Measurements from ENCODE around the gene LCE7A.

The LCE7A gene

GRCh38 chr1:152901631-152902030, 41.8 kb downstream of the LCE7A start:
- Histone ChIP-seq H4K20me1 (ENCODE audit: insufficient read depth) (no peaks in the 10 kb centered on the region), H3K4me1 (ENCODE audit: low read depth, poor library complexity, severe bottlenecking) (no peaks in the 10 kb centered on the region), H2AFZ (ENCODE audit: low read depth) (no peak overlapping the region), H3K27me3 (ENCODE audit: insufficient read depth, low read depth) (no peaks in the 10 kb centered on the region), H3K4me3 (IDR thresholded peaks at IDR 0.05; ENCODE audit: insufficient read depth, low read depth, low read length) (no peak overlapping the region), H3K4me2 (no peak overlapping the region), H3K36me3 (ENCODE audit: insufficient read depth) (no peaks in the 10 kb centered on the region), H3K79me2 (ENCODE audit: insufficient read depth, low read depth) (no peaks in the 10 kb centered on the region), H3K27ac (no peak overlapping the region), H3K9ac (no peak overlapping the region)
- no peak for TF ChIP-seq CTCF (conservative IDR thresholded peaks at IDR 0.05; ENCODE audit: low read depth, low read length)

GRCh38 chr1:152902636-152903035, 42.8 kb downstream of the LCE7A start:
- no peak overlapping the region for H3K4me3 ChIP-seq (IDR thresholded peaks at IDR 0.05; ENCODE audit: insufficient read depth, low read depth, low read length)
- H4K20me1 ChIP-seq (ENCODE audit: insufficient read depth): no peaks in the 10 kb centered on the region
- H3K27me3 ChIP-seq (ENCODE audit: insufficient read depth, low read depth): no peaks in the 10 kb centered on the region
- no peaks in the 10 kb centered on the region for H3K4me1 ChIP-seq (ENCODE audit: low read depth, poor library complexity, severe bottlenecking)
- H3K27ac ChIP-seq: no peak overlapping the region
- no peaks in the 10 kb centered on the region for H3K79me2 ChIP-seq (ENCODE audit: insufficient read depth, low read depth)
- H3K4me2 ChIP-seq: no peak overlapping the region
- TF ChIP-seq CTCF (conservative IDR thresholded peaks at IDR 0.05; ENCODE audit: low read depth, low read length): no peak
- H3K9ac ChIP-seq: no peak overlapping the region
- no peaks in the 10 kb centered on the region for H3K36me3 ChIP-seq (ENCODE audit: insufficient read depth)
- H2AFZ ChIP-seq (ENCODE audit: low read depth): no peak overlapping the region

DNA sequence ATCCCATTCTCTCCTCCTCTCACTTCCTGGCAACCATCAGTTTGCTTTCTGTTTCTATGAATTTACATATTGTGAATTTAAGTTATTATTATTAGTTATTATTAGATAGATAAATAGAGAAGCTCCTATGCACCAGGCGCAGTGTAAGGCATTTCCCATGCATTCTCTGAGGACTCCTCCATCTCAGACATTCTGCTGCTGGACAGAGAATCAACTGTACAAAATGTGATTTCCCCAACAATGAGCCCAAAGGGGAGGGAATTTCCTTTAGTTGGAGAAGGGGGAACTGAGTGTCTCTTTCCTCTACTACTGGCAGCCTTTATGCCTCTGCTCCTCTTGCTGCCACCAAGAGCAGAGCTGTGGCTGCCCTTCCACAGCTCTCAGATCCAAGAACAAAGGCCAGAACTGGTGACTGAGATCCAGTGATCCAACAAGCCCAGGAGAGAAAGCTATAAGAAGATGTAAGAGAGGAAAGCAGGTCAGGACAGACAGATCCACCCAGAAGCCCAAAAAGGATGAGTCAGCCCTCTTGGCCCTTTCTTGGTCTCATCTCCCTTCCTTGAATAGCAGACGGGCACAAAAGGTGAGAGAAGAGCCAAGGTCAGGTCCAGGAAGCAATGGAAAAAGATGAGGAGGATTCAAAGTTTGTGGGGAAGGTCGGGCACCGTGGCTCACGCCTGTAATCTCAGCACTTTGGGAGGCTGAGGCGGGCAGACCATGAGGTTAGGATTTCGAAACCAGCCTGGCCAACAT, 45.1 kb downstream of the LCE7A start:
- Histone ChIP-seq H3K27ac (no peak overlapping the region), H3K36me3 (ENCODE audit: insufficient read depth) (no peaks in the 10 kb centered on the region)

DNA sequence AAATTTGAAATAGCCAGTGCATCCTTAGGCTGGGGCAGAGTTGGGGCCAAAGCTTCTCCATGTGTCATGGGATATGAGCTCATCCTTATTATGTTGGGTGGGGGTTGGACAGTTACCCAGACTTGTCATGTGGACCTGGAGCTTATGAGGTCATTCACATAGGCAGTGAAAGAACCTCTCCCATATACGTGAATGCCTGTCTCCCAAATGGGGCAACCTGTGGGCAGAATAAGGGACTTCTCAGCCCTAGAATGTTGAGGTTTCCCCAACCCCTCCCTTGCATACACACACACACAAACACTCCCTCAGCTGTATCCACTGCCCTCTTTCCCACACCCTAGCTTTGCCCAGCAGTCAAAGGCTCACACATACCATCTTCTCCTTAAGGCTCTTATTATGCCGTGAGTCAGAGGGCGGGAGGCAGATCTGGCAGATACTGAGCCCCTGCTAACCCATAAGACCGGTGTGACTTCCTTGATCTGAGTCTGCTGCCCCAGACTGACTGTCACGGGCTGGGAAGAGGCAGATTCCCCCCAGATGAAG, 46.3 kb downstream of the LCE7A start:
- no peak for TF ChIP-seq CTCF (conservative IDR thresholded peaks at IDR 0.05; ENCODE audit: low read depth, low read length)
- Histone ChIP-seq H3K27ac (no peak overlapping the region), H3K4me2 (no peak overlapping the region), H3K79me2 (ENCODE audit: insufficient read depth, low read depth) (no peaks in the 10 kb centered on the region), H2AFZ (ENCODE audit: low read depth) (no peak overlapping the region), H3K27me3 (ENCODE audit: insufficient read depth, low read depth) (no peaks in the 10 kb centered on the region), H3K4me3 (IDR thresholded peaks at IDR 0.05; ENCODE audit: insufficient read depth, low read depth, low read length) (no peak overlapping the region), H3K36me3 (ENCODE audit: insufficient read depth) (no peaks in the 10 kb centered on the region), H3K9ac (no peak overlapping the region), H3K4me1 (ENCODE audit: low read depth, poor library complexity, severe bottlenecking) (no peaks in the 10 kb centered on the region), H4K20me1 (ENCODE audit: insufficient read depth) (no peaks in the 10 kb centered on the region)

More for the DNA sequence above, 45.1 kb downstream of the LCE7A start:
- Histone ChIP-seq H2AFZ (ENCODE audit: low read depth) (no peak overlapping the region), H4K20me1 (ENCODE audit: insufficient read depth) (no peaks in the 10 kb centered on the region), H3K4me3 (IDR thresholded peaks at IDR 0.05; ENCODE audit: insufficient read depth, low read depth, low read length) (no peak overlapping the region), H3K9ac (no peak overlapping the region), H3K4me1 (ENCODE audit: low read depth, poor library complexity, severe bottlenecking) (no peaks in the 10 kb centered on the region), H3K27me3 (ENCODE audit: insufficient read depth, low read depth) (no peaks in the 10 kb centered on the region), H3K4me2 (no peak overlapping the region), H3K79me2 (ENCODE audit: insufficient read depth, low read depth) (no peaks in the 10 kb centered on the region)
- no peak for TF ChIP-seq CTCF (conservative IDR thresholded peaks at IDR 0.05; ENCODE audit: low read depth, low read length)
